Astrocyte of the spinal cord (primary cell): ENCODE results near the gene SLC26A11.

Experiments used
- DNase-seq: peaks from one replicate; pipeline ENCODE4 v3.0.0; 2011; ENCODE audit warnings: low read depth, low spot score
- H3K4me3 ChIP-seq: 2 replicates; pipeline ENCODE4 v1.5.1; 2011; ENCODE audit warnings: low read depth, mild to moderate bottlenecking, low read length, moderate library complexity
- in situ Hi-C: cut with HindIII; loops from 2 replicates; pipeline ENCODE4 v1.10.0; 2017; ENCODE audit warnings: low sequenced_read_pairs
- TF ChIP-seq, protein P1 (sequence below): IDR thresholded peaks from 2 replicates; pipeline ENCODE4 v1.5.1; 2012; ENCODE audit warnings: low read depth, mild to moderate bottlenecking, low read length, inconsistent platforms

The SLC26A11 gene

GRCh38 chr17:80210348-80211108 is 9.7 kb upstream of the SLC26A11 start:
- no peak overlapping the region for H3K4me3 ChIP-seq
- TF ChIP-seq, protein P1, sequence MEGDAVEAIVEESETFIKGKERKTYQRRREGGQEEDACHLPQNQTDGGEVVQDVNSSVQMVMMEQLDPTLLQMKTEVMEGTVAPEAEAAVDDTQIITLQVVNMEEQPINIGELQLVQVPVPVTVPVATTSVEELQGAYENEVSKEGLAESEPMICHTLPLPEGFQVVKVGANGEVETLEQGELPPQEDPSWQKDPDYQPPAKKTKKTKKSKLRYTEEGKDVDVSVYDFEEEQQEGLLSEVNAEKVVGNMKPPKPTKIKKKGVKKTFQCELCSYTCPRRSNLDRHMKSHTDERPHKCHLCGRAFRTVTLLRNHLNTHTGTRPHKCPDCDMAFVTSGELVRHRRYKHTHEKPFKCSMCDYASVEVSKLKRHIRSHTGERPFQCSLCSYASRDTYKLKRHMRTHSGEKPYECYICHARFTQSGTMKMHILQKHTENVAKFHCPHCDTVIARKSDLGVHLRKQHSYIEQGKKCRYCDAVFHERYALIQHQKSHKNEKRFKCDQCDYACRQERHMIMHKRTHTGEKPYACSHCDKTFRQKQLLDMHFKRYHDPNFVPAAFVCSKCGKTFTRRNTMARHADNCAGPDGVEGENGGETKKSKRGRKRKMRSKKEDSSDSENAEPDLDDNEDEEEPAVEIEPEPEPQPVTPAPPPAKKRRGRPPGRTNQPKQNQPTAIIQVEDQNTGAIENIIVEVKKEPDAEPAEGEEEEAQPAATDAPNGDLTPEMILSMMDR, result no peak
- DNase-seq, result no peak
- in situ Hi-C loops, result no loop called here

GRCh38 chr17:80212109-80212508 is 8.1 kb upstream of the SLC26A11 start:
- DNase-seq, result no peak
- H3K4me3 ChIP-seq, result no peak overlapping the region
- TF ChIP-seq, protein P1, result no peak
- in situ Hi-C loops, result no loop called here

GRCh38 chr17:80212511-80212910 is 7.7 kb upstream of the SLC26A11 start:
- TF ChIP-seq, protein P1, result no peak
- in situ Hi-C loops, result no loop called here
- no peak overlapping the region for H3K4me3 ChIP-seq
- DNase-seq, result no peak

DNA sequence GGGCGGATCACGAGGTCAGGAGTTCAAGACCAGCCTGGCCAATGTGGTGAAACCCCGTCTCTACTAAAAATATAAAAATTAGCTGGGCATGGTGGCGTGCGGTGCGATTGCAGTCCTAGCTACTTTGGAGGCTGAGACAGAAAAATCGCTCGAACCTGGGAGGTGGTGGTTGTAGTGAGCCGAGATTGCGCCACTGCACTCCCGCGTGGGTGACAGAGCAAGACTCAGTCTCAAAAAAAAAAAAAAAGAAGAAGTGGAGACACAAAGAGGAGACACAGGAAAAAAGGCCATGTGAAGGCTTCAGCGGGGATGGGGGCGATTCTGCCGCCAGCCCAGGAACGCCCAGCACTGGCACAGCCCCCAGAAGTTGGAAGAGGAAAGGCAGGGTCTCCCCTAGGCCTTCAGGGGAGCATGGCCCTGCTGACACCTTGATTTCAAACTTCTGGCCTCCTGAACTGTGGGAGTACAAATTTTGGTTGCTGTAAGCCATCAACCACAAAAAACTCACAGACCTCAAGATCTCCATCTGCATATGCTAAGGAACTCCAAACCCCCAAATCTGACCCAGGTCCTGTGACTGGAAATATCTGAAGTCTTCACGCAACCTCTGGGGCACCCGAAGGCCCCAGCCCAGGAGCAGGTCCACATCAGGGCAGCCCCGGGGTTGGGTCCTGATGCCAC is 7.1 kb upstream of the SLC26A11 start:
- DNase-seq, result no peak
- in situ Hi-C loops, result no loop called here
- H3K4me3 ChIP-seq, result no peak overlapping the region
- TF ChIP-seq, protein P1, result no peak

GRCh38 chr17:80213643-80213975 is 6.6 kb upstream of the SLC26A11 start:
- in situ Hi-C loops, result no loop called here
- DNase-seq, result no peak
- TF ChIP-seq, protein P1, result no peak
- H3K4me3 ChIP-seq, result no peak overlapping the region

GRCh38 chr17:80214012-80214877 is 6.0 kb upstream of the SLC26A11 start:
- TF ChIP-seq, protein P1, result no peak
- in situ Hi-C loops, result no loop called here
- no peak overlapping the region for H3K4me3 ChIP-seq
- DNase-seq, result no peak
